Erythroblast (primary cell): Measurements from ENCODE around the gene AQP9.

Experiments
- GATA1 ChIP-seq: IDR thresholded peaks from 2 replicates; pipeline ENCODE4 v1.6.1; 2011; ENCODE audit warnings: low read depth, mild to moderate bottlenecking, control low read depth, low read length, moderate library complexity
- POLR2A ChIP-seq: IDR thresholded peaks from 2 replicates; pipeline ENCODE4 v1.6.1; 2011; ENCODE audit warnings: mild to moderate bottlenecking, low read length

- TF ChIP-seq POLR2A, result no peak
- no peak for TF ChIP-seq GATA1
Observed at GRCh38 chr15:58111718-58112104, 26.5 kb upstream of the AQP9 start.
